Caco-2 (cell line): ENCODE measurements around the gene PGBD5. TPM values are rescaled to one million over a fixed set of nuclear protein-coding genes. Genes with fewer than 3 reads are reported as not detected.
"Not testable (repeated sequence)": the region's sequence is repeated elsewhere in the genome, so short reads cannot be mapped to it uniquely, and the experiment has no call there.

Experiments
- Bru-seq: library from RNA; stranded (reverse); fragments of 400-500 nt; gene quantifications from one replicate; lab custom pipeline; 2021; lab: Mats Ljungman, UMichigan
- BruChase-seq, 2 experiments: library from RNA; stranded (reverse); fragments of 400-500 nt; gene quantifications; one replicate each; lab custom pipeline; 2021; lab: Mats Ljungman, UMichigan
- BruUV-seq: library from RNA; stranded (reverse); fragments of 400-500 nt; replicated peaks from 2 replicates; lab custom pipeline; 2021; lab: Mats Ljungman, UMichigan
- CTCF ChIA-PET: fragments of 300-600 bp; sonication (Branson Sonifier 250); formaldehyde crosslinking; loops from one replicate; lab custom pipeline; 2022; ENCODE audit warnings: antibody characterized with exemption; lab: Charles Lee
- POLR2A ChIA-PET: fragments of 300-600 bp; sonication (Branson Sonifier 250); formaldehyde crosslinking; loops from one replicate; lab custom pipeline; 2022; ENCODE audit warnings: antibody characterized with exemption; lab: Charles Lee
- DNase-seq, 2 experiments: peaks; one replicate each; pipeline versions ENCODE4 v3.0.0 to v3.0.0-alpha.2; 2020 to 2022
- H3K27me3 ChIP-seq: replicated peaks from 2 replicates; pipeline ENCODE4 v1.6.0; 2011; ENCODE audit warnings: low read length; ENCODE audit not compliant: control insufficient read depth, insufficient read depth
- H3K36me3 ChIP-seq: 2 replicates; pipeline ENCODE4 v1.5.1; 2011; ENCODE audit warnings: low read length; ENCODE audit not compliant: control insufficient read depth, insufficient read depth
- H3K4me1 ChIP-seq: fragments of 250-450 bp; sonication (Bioruptor Pico); 2 replicates; pipeline ENCODE4 v1.5.1; 2020; ENCODE audit warnings: mild to moderate bottlenecking
- H3K4me3 ChIP-seq: 2 replicates; pipeline ENCODE4 v1.5.1; 2011; ENCODE audit warnings: low read depth, mild to moderate bottlenecking, control low read depth, low read length
- H3K9me3 ChIP-seq: fragments of 250-450 bp; sonication (Bioruptor Pico); 2 replicates; pipeline ENCODE4 v1.5.1; 2020; ENCODE audit warnings: mild to moderate bottlenecking, moderate library complexity
- H3K27ac Mint-ChIP-seq: one replicate; pipeline ENCODE4 v1.8.0; 2022; ENCODE audit warnings: mixed read lengths; ENCODE audit not compliant: unreplicated experiment
- H3K27me3 Mint-ChIP-seq: one replicate; pipeline ENCODE4 v1.8.0; 2022; ENCODE audit warnings: mixed read lengths; ENCODE audit not compliant: insufficient read depth, unreplicated experiment
- H3K36me3 Mint-ChIP-seq: one replicate; pipeline ENCODE4 v1.8.0; 2022; ENCODE audit warnings: mild to moderate bottlenecking, mixed read lengths; ENCODE audit not compliant: insufficient read depth, unreplicated experiment
- H3K4me1 Mint-ChIP-seq: one replicate; pipeline ENCODE4 v1.8.0; 2022; ENCODE audit warnings: low read depth, mixed read lengths; ENCODE audit not compliant: unreplicated experiment
- H3K4me3 Mint-ChIP-seq: one replicate; pipeline ENCODE4 v1.8.0; 2022; ENCODE audit warnings: mild to moderate bottlenecking, moderate library complexity, mixed read lengths; ENCODE audit not compliant: unreplicated experiment
- H3K9me3 Mint-ChIP-seq: one replicate; pipeline ENCODE4 v1.8.0; 2022; ENCODE audit warnings: mixed read lengths; ENCODE audit not compliant: unreplicated experiment
- CTCF ChIP-seq, 2 experiments: fragments of 200-600 bp in 1 of 2; IDR thresholded peaks; 1 replicate in 1 of 2; 2 replicates in 1 of 2; pipeline versions ENCODE4 v1.5.1 to v1.8.0; 2011 to 2022; ENCODE audit warnings: antibody characterized with exemption in 1 of 2, control low read depth in 1 of 2, inconsistent platforms in 1 of 2, low read depth in 1 of 2, low read length in 1 of 2, mild to moderate bottlenecking in 1 of 2, moderate library complexity in 1 of 2; ENCODE audit not compliant: insufficient read depth in 1 of 2, severe bottlenecking in 1 of 2, unreplicated experiment in 1 of 2
- intact Hi-C: fragments of 100-400 bp; cut with micrococcal nuclease; formaldehyde crosslinking; loops from one replicate; pipeline ENCODE4 v1.10.0; 2022; ENCODE audit not compliant: unreplicated experiment
- long read RNA-seq: library from polyadenylated mRNA; stranded (forward); transcript quantifications from one replicate; pipeline ENCODE4 v2.0.0, GENCODE V29; 2022
- total RNA-seq: library from RNA; stranded (reverse); gene quantifications from 2 replicates; pipeline ENCODE4 v1.2.3, GENCODE V29; 2022

PGBD5 gene
- total RNA-seq = 2.4 and 3.7 TPM in 2 replicates
- percentile 44 among the genes with signal in this experiment for Bru-seq, nascent RNA
- percentile 43 among the genes with signal in this experiment for BruChase-seq, experiment 1, labeled RNA remaining after a 2-hour chase
- percentile 41 among the genes with signal in this experiment for BruChase-seq, experiment 2, labeled RNA remaining after a 6-hour chase
- long read RNA-seq, full-length matches to known transcripts = 2 of 4 reads
- long read RNA-seq, partial matches to known transcripts = 0 of 4 reads
- long read RNA-seq, other reads (novel, unspliced or antisense) = 2 of 4 reads

- no peak for TF ChIP-seq CTCF (IDR thresholded peaks at IDR 0.05; ENCODE audit: insufficient read depth in 1 of 2, low read depth in 1 of 2, low read length in 1 of 2, severe bottlenecking in 1 of 2, unreplicated experiment in 1 of 2)
- no peaks in the 10 kb centered on the region for H3K4me1 Mint-ChIP-seq
- H3K4me3 Mint-ChIP-seq = peak within 1 kb of the TSS; percentile 73
- Histone ChIP-seq H3K9me3 (no peaks in the 10 kb centered on the region), H3K36me3 (no peaks in the 10 kb centered on the region), H3K4me1 (peaks cover 6% of the 10 kb centered on the region; the same call in 1 of the 2 replicates), H3K27me3 (peaks cover 4% of the 10 kb centered on the region; the same call in 1 of the 2 replicates), H3K4me3 (peak within 1 kb of the TSS; percentile 55)
- POLR2A ChIA-PET = no interaction called here
- no TSS peak for BruUV-seq
- no peaks in the 10 kb centered on the region for H3K36me3 Mint-ChIP-seq
- peak; percentile 82 to 92 for DNase-seq
- H3K27ac Mint-ChIP-seq = no peak within 1 kb of the TSS
- intact Hi-C loops = loop anchor here (10.0 kb wide), 1 partner anchor 148 kb away; no protein-coding TSS in a partner anchor
- CTCF ChIA-PET = no interaction called here
- no peaks in the 10 kb centered on the region for H3K9me3 Mint-ChIP-seq
- peaks cover 19% of the 10 kb centered on the region for H3K27me3 Mint-ChIP-seq
Measured at GRCh38 chr1:230426246-230427093, at the start of gene PGBD5. Gene PGBD5 (minus strand): TSS chr1:230426332. CDS start chr1:230425928, 404 bp downstream.

- H3K27me3 ChIP-seq, H3K36me3 ChIP-seq, H3K9me3 ChIP-seq, H3K4me3 ChIP-seq, BruUV-seq, H3K27ac Mint-ChIP-seq, H3K9me3 Mint-ChIP-seq, intact Hi-C loops, H3K4me1 ChIP-seq, H3K4me3 Mint-ChIP-seq, DNase-seq, POLR2A ChIA-PET, CTCF ChIA-PET, H3K36me3 Mint-ChIP-seq, H3K4me1 Mint-ChIP-seq: not testable (repeated sequence)
- peaks cover 14% of the 10 kb centered on the region for H3K27me3 Mint-ChIP-seq
Measured at GRCh38 chr1:230474924-230475323, 48.8 kb upstream of the PGBD5 start.

- H3K4me1 ChIP-seq, H3K27ac Mint-ChIP-seq, H3K4me1 Mint-ChIP-seq, intact Hi-C loops, H3K27me3 Mint-ChIP-seq, POLR2A ChIA-PET, H3K36me3 ChIP-seq, CTCF ChIA-PET, H3K36me3 Mint-ChIP-seq, BruUV-seq, H3K27me3 ChIP-seq, H3K4me3 Mint-ChIP-seq, H3K9me3 ChIP-seq, H3K4me3 ChIP-seq, DNase-seq: not testable (repeated sequence)
- H3K9me3 Mint-ChIP-seq = peaks cover 10% of the 10 kb centered on the region
Measured at GRCh38 chr1:230470750-230471149, 44.6 kb upstream of the PGBD5 start.

DNA sequence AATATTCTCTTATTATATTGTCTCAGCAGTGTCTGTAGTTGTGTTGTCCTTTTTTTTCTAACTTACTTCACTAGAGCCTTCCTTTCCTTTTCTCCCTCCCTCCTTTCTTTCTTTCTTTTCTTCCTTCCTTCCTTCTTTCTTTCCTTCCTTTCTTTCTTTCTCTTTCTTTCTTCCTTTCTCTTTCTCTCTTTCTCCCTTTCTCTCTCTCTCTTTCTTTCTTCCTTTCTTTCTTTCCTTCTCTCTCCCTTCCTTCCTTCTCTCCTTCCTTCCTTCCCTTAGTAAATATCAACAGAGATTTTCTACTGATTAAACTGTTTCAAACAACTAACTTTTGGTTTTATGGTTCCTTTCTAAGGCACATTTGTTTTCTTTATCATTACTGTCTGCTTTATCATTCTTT lies 43.1 kb upstream of the PGBD5 start:
- H3K9me3 ChIP-seq = no peaks in the 10 kb centered on the region
- no peak for DNase-seq
- no peak for TF ChIP-seq CTCF (IDR thresholded peaks at IDR 0.05; ENCODE audit: insufficient read depth in 1 of 2, low read depth in 1 of 2, low read length in 1 of 2, severe bottlenecking in 1 of 2, unreplicated experiment in 1 of 2)
- Mint-ChIP-seq H3K9me3 (peaks cover 10% of the 10 kb centered on the region), H3K27me3 (peaks cover 4% of the 10 kb centered on the region), H3K4me3 (no peak overlapping the region), H3K4me1 (no peaks in the 10 kb centered on the region), H3K27ac (no peak overlapping the region), H3K36me3 (no peaks in the 10 kb centered on the region)
- ChIA-PET POLR2A (no interaction called here), CTCF (no interaction called here)
- H3K4me3 ChIP-seq = no peak overlapping the region
- H3K36me3 ChIP-seq = no peaks in the 10 kb centered on the region
- intact Hi-C loops = no loop called here
- no peaks in the 10 kb centered on the region for H3K4me1 ChIP-seq
- BruUV-seq = no TSS peak
- no peaks in the 10 kb centered on the region for H3K27me3 ChIP-seq
